NCI-H69 (cell line): ENCODE measurements around the gene ACAP3.
"Not testable (repeated sequence)": the region's sequence is repeated elsewhere in the genome, so short reads cannot be mapped to it uniquely, and the experiment has no call there.

Source experiments
- DNase-seq: peaks from one replicate; lab custom pipeline; 2025; lab: John Stamatoyannopoulos, UW

Gene ACAP3

GRCh38 chr1:1330366-1331067 is 22.8 kb upstream of the ACAP3 start:
- DNase-seq, result peak; percentile 19

DNA sequence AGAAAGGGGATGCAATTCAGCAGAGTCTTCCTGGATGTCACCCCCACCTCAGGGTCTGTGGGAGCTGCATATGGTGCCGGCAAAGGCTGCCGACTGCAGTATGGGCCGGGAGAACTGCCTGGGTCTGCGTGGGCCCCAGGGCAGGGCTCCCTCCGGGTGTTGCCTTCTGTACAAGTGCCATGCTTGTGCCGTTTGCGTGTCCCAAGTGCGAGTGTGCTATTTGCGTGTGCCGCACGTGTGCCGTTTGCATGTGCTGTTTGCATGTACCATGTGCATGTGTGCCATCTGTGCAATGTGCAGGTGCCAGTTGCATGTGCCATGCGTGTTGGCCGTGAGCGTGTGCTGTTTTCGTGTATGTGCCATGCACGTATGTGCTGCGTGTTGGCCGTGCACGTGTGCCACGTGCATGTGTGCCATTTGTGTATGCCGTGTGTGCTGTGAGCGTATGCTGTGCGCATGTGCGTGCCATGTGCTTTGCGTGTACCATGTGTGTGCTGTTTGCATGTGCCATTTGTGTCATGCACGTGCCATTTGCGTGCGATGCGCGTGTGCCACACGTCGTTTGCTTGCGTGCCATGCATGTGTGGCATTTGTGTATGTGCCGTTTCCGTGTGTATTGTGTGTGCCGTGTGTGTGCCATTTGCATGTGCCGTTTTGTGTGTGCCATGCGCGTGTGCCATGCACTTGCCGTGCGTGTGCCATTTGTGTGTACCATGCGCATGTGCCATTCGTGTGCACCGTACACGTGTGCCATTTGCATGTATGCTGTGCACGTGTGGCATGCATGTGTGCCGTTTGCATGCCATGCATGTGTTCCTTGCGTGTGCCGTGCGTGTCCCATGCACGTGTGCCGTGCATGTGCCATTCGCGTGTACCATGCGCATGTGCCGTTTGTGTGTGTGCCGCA is 21.8 kb upstream of the ACAP3 start:
- DNase-seq, result no peak

- DNase-seq, result no peak
These were observed 20.5 kb upstream of the ACAP3 start for GRCh38 chr1:1328254-1328653.

- no peak for DNase-seq
These were observed 19.6 kb upstream of the ACAP3 start for GRCh38 chr1:1327291-1327690.

- DNase-seq, result no peak
These were observed 18.4 kb upstream of the ACAP3 start for GRCh38 chr1:1326075-1326605.

GRCh38 chr1:1325288-1326074 is 17.8 kb upstream of the ACAP3 start:
- no peak for DNase-seq

DNA sequence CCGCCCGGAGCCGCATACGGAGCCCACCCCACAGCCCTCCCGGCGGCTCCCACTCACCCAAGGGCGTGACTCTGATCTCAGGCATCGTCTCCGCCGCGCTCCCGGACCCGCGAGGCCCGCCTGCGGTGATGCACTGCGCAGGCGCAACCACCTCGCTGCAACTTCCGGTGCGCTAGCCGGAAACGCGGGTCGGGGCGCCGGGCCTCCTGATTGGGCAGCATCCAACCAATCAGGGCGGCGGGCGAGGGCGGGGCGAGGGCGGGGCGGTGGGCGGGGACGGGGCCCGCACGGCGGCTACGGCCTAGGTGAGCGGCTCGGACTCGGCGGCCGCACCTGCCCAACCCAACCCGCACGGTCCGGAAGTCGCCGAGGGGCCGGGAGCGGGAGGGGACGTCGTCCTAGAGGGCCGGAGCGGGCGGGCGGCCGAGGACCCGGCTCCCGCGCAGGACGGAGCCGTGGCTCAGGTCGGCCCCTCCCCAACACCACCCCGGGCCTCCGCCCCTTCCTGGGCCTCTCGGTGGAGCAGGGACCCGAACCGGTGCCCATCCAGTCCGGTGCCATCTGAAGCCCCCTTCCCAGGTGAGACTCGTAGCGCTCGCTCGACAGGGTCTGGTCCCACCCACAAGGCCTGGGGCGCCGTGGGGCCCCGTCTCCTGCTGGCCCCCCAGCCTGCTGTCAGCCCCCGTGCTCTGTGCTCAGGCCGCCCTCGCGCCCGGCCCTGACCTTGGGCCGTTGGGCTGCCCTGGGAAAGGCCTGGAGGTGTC is 17.0 kb upstream of the ACAP3 start, which contains the start of the genes CPTP and INTS11:
Gene CPTP, plus strand, starts transcription at position 279 of the 764 bp plus-strand sequence. CDS start 2,109 bp downstream, outside the sequence.
Gene INTS11, minus strand, starts transcription at position 137 of the 764 bp plus-strand sequence. Its CDS starts 52 bp downstream, at position 85.
- DNase-seq, result peak; percentile 89

DNA sequence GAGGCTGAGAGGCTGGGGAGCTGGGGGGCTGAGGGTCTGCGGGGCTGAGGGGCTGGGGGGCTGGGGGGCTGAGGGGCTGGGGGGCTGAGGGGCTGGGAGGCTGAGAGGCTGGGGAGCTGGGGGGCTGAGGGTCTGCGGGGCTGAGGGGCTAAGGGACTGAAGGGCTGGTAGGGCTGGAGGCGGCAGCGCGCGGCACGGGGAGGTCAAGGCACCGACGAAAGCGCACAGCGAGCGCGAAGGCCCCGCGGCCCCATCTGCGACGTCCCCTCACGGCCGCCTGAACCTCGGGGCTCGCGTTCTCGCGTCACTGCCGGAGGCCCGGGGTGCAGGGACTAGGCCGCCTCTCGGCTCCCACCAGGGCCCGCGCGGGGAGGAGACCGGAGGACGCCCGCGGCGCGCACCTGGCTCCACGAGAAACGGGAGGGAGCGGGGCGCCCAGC is 16.4 kb upstream of the ACAP3 start:
- no peak for DNase-seq

GRCh38 chr1:1322952-1323351 is 15.2 kb upstream of the ACAP3 start:
- no peak for DNase-seq

- DNase-seq, result no peak
These were observed 14.7 kb upstream of the ACAP3 start for GRCh38 chr1:1322418-1322817.

DNA sequence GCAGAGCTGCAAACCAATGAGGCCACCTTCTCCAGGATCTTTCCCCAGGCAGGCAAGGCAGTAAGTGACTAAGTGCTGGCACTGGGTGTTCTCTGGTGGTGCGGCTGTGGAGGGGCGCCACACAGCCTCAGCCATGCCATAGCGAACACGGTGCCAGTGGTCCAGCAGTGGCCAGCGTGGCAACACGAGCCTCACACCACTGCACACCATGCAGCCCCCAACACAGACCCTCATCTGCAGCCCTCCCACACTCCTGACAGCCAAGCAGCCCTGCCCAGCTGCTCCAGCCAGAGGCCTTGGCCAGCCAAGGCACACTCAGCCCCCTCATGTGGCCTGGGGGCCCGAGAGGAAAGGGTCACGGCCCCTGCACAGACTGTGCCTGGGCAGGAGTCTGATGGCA is 13.7 kb upstream of the ACAP3 start:
- DNase-seq, result no peak

DNA sequence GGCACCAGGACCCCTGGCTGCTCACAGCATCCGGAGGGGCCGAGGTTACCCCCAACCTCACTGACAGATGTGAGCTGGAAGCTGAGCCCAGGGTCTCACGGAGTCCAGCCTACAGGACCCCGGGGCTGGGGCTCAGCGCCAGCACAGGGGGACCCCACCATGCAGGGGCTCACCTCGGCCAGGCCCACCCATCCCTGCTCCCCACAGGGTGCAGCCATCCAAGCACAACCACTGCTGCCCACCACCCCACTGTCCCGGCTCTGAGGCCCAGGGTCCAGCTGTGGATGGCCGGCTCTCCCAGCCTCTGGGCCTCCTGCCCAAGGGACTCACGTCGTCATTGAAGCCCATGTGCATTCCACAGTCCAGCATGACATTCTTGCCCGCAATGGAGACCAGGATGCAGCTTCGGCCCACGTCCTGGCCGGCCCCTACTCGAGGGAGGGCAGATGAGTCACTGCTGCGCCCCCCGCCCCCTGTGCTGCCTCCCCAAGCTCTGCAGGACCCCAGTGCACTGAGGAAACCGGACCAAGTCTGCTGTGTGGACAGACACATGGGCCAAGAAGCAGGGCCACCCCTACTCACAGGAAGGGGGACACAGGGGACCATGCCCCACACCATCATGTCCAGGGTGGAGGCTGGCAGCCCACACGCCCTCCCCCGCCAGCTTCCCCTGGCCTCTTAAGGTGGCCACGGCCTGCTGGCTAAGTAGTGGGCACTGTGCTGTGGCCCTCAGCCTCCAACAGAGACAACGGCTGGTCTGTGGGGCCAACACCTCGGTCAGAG is 13.1 kb upstream of the ACAP3 start:
- no peak for DNase-seq

DNA sequence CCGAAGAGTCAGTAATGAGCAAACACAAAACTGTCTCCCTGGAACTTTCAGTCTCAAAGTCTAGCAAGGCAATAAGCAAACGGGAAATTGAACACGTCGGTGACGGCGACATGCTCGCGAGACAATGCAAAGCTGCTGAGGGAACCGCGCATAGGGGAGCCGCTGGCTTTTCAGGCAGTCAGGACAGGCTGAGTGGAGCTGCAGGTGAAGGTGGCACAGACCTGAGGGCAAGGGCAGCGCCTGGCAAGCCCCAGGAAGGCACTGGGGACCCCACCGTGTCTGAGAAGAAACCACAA is 11.9 kb upstream of the ACAP3 start:
- DNase-seq, result no peak

GRCh38 chr1:1318777-1319645 is 11.3 kb upstream of the ACAP3 start:
- no peak for DNase-seq

- peak; percentile 56 for DNase-seq
These were observed 10.5 kb upstream of the ACAP3 start for GRCh38 chr1:1318131-1318652.

DNA sequence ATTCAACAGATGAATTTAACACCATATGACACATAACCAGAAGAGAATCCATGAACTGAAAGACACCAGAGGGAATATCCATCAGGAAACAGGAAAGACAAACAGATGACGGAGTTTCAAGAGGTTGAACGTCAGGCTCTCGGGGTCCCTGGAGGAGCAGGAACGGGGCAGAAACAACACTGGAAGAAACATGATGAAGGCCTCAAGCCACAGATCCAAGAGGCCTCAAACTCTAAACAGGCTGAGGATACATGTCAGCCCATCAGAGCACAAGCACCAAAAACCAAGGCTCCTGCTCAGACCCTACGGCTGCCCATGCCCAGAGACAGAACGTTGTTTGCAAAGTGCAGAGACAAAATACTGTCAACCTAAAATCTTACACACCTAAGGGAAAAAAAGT is 9.7 kb upstream of the ACAP3 start:
- no peak for DNase-seq

DNA sequence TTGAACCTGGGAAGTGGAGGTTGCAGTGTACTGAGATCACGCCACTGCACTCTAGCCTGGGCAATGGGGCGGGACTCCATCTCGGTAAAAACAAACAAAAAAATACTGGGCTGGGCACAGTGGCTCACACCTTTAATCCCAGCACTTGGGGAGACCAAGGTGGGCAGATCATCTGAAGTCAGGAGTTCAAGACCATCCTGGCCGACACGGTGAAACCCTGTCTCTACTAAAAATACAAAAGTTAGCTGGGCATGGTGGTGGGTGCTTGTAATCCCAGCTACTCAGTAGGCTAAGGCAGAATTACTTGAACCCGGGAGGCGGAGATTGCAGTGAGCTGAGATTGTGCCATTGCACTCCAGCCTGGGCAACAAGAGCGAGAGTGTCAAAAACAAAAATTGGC is 8.5 kb upstream of the ACAP3 start:
- DNase-seq, result not testable (repeated sequence)

DNA sequence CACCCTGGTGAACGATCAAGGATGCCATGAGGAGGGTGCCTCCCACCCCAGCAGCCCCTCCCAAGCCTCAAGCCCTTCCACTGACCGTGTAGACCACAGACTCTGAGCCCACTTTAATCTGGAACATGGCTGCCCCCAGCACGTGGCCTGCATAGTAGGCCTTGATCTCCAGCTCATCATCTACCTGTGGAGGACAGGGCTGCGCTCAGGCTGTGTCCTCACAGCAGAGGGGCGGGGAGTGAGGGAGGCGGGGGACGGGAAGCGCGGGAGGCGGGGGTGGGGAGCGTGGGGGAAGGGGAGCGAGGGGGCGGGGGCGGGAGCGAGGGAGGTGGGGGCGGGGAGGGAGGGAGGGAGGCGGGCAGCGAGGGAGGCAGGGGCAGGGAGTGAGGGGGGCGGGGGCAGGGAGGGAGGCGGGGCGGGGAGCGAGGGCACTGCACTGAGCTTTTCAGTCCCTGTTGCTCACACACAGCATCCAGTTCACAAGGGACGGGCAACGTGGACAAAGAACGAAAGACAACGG is 7.8 kb upstream of the ACAP3 start:
- DNase-seq, result no peak
